ENCODE data around the gene PLCXD3.

PLCXD3 gene

DNA sequence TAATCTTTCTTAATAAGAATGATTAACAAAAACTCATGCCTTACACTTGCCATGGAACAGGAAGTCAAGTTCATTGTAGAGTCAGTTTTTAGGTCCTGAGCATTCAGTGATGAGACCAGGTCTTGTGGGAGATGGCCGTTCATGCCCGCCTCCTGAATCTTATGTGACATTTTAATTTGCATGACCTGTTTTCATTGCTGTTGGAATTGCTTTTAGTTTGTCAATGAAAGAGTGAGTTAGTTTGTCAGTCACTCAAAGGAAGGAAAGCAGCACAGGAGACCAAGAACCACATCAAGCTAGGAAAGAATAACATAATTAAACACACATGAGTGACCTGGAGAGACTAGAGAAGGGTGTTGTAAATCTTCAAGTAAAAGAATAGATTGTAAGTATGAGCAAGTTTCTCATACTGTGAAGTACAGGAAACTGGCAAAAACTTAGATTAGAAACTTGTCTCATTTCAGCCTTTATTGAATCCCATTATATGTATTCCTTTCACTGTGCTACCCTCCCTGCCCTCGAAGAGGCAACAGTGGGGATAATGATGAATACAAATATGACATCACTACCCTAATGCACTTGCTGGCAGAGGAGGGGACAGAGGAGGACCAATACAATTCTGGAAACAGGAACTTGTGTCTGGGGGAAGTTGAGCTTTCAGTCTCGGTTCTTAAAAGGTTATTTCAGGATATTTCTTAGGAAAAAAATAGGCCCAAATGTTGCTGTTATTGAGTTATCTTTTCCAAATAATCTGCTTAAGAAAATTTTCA is 232.7 kb downstream of the PLCXD3 start:
- no peak for DNase-seq

DNA sequence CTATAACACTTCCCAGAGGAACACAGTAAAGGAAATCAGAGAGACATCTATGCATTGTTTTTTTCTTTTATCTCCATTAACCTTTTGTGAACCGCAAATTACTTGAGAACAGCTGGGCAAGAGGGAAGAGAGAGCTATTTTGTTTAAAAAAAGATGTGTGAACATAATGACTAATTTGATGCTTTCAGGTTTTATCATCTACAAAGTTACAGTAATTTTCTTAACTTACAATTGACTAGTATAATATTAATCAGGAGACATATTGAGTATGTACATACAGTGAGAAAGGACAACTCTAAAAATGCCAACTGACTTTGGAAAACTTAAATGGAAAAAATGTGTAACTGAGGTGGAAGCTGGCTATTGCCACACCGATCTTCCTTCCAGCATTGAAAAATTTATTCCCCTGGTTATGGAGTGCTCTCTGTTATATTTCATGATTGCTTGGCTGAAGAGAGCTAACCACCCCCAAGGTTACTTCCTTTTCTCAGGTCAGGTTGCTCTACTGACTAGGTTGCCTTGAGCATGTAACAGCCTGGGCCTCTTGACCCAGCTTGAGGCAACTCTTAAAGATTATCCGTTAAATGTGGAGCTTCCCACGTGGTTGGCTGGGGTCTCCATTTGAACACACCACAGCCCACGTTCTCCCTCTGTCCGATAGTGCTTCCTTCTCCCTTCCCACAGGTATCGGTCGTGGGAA is 234.4 kb downstream of the PLCXD3 start:
- no peak for DNase-seq

DNA sequence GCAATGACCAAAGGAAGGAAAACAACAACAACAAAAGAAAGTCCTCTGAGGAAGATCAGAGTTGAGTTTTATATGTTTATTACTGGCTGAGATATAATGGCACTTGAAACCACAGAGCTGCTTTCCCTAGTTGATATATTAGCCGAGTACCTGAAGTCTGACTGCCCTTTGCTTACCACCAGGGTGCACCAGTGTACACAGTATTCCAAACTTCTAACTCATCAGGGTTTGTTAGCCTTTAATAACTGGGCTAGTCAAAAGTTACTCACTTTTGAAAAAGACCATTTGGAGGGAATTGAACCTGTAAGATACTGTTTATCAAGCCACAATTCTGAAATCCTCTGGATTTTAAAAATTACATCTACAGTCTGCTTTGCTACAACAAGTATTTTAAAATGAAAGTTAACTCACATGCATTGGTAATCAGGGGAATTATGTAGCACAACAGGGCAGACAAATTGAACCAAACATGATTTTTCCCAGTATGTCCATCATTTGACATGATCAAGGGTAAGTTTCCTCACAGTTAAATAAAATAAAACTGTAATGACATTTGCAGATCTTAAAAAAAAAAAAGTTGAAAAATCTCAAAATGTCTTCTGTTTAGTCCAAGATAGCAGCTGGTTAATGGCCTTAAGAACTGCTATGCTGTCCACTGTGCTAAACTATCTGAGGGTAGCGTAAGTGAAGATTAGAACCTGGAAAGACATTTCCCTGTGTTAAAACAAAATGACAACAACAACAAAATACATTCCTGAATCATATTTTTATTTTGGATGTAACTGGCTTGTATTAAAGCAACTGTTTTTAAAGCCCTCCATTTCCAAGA is 239.8 kb downstream of the PLCXD3 start:
- no peak for DNase-seq

DNA sequence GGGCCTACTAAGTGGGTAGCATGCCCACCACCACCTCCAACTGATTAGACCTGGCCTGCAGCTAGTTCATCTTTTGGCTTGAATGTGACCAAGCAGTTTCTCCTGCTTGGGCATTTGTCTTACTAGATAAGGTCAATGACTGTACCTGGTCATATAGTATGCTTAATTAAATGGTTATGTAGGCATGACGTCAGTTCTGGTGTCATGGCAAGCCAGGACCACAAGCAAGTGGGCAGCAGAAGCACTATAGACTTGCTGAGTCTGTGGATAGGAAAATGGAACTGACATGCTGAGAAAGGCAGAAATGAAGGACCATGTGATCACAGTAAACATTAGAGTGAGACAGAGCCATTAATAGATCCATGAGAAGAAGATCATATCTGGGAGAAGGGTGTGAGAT is 241.5 kb downstream of the PLCXD3 start:
- DNase-seq, result no peak

DNA sequence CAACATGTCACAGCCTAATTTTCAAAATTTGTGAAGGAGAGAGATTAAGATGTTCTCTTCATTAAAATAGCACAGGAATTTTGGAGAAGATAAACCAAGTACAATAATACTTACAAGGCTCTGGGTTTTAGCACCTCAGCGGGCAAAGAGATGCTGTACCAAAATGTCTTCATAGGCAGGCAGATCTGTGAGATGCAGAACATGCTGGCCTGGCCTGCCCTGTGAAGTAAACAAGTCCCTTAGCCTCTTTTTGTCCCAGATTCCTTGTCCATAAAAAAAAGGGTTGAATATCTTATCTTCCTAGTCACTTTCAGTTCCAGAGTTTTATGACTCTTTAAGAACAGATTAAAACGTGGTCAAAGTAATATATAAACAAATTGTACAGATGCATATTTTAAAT is 244.0 kb downstream of the PLCXD3 start:
- no peak for DNase-seq

GRCh38 chr5:41264019-41264418 is 246.4 kb downstream of the PLCXD3 start:
- DNase-seq, result no peak

DNA sequence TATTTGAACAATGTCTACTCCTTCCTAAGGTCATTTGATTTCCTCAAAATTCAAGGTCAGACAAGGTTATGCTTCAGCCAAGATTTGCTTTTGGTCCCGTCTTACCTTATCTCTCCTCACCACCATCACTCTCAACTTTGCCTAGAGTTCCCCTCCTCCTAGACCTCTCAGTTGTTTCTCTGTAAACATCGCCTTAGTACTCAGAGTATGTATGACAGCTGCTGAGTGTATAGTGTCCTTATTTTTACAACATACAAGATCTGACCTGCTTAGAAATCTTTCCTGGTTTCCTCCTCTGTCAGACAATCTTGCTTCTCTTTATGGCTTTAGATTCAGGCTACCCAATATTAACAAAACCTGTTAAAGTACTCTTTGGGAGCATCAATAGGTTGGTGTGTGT is 247.1 kb downstream of the PLCXD3 start:
- no peak for DNase-seq
